ENCODE measurements around the gene RET. TPM values are rescaled to one million over a fixed set of nuclear protein-coding genes. Genes with fewer than 3 reads are reported as not detected.
"Not testable (repeated sequence)": the region's sequence is repeated elsewhere in the genome, so short reads cannot be mapped to it uniquely, and the experiment has no call there.

Gene RET
- total RNA-seq, 2 donors from 2014 or later: 0.29 to 0.67 TPM

DNA sequence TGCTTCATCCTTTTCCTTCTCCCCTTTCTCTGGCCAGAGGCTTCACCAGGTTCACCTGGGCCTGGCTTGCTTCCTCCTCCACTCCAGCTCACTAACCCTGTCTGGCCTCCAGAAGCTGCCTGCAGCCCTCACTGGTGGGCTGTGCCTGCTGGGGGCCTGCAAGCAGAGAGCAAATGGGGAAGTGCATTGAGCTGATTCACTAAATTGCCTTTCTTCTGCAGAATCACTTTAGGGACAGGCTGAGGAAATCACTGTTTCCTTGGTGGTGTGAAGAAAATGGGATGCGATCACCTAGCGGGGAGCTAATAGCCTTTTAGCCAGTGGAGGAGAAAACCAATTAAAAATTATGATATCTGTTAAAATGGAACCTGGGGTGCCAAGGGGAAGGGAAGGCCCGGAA lies 3.0 kb downstream of the RET start:
- Mint-ChIP-seq H3K4me3 (no peak overlapping the region), H3K27me3 (ENCODE audit: low read depth) (peaks cover 37% of the 10 kb centered on the region), H3K4me1 (ENCODE audit: low read depth) (no peaks in the 10 kb centered on the region), H3K36me3 (ENCODE audit: insufficient read depth in 2 of 2) (no peaks in the 10 kb centered on the region), H3K9me3 (no peaks in the 10 kb centered on the region), H3K27ac (no peak overlapping the region)
- ATAC-seq (replicated peaks in 1 of 2): no peak
- DNase-seq: no peak

DNA sequence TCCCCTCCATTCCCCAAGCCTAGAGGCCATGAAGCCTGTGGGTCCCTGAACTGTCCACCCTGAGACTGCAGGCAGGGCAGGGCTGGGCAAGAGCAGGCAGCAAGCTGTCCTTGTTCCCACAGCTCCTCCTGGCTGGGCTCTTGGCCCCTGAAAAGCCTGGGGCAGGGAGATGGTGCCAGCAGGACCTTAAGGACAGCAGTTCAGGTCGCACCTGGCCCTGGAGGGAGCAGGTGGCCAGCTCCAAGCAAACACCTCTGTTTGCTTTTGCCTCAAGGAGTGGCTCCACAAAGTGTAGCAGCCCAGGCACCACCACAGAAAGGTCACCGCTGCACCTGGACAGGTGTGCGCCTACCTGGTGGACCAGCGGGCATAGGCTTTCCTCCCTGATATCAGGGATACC lies 5.2 kb downstream of the RET start:
- ATAC-seq (replicated peaks in 1 of 2) (no peak), DNase-seq (no peak)
- Mint-ChIP-seq H3K4me3 (no peak overlapping the region), H3K27me3 (ENCODE audit: low read depth) (peaks cover 27% of the 10 kb centered on the region), H3K36me3 (ENCODE audit: insufficient read depth in 2 of 2) (no peaks in the 10 kb centered on the region), H3K9me3 (no peaks in the 10 kb centered on the region), H3K4me1 (ENCODE audit: low read depth) (no peaks in the 10 kb centered on the region), H3K27ac (no peak overlapping the region)

DNA sequence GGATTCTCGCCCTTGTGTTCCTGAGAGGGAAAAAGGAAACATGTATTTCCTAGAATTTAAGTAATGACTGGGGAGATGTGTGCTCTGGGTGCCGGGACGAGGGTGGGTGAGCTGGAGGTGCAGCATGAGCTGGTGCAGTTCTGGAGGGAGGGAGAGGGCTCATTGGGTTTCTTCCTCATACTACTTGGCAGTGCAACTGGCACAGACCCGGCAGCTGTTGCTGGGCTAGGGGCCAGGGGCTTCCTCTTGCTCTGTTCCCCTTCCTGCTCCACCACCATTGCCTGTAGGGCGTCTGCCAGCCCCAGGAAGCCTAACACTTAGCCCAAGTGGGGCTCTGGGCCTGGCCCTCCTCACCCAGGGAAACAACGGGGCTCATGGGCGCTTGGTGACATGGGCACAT lies 5.9 kb downstream of the RET start:
- Mint-ChIP-seq H3K27me3 (ENCODE audit: low read depth) (peaks cover 27% of the 10 kb centered on the region), H3K4me1 (ENCODE audit: low read depth) (no peaks in the 10 kb centered on the region), H3K9me3 (no peaks in the 10 kb centered on the region), H3K27ac (no peak overlapping the region), H3K36me3 (ENCODE audit: insufficient read depth in 2 of 2) (no peaks in the 10 kb centered on the region), H3K4me3 (no peak overlapping the region)
- no peak for ATAC-seq (replicated peaks in 1 of 2)
- no peak for DNase-seq

DNA sequence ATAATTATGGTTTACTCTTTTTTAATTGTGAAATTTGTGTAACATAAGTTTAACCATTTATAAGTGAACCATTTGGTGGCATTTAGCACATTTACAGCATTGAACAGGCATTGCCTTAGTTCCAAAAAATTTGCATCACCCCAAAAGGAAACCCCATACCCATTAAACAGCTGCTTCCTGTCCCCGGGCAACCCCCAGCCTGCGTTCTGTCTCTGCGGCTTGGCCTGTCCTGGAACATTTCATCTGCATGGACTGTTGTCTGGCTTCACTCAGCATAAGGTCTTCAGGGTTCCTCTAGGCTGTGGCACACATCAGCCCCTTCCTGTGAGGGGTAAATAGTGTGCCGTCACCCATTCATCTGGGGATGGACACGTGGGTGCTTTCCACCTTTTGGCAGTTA lies 6.9 kb downstream of the RET start:
- Mint-ChIP-seq H3K36me3 (ENCODE audit: insufficient read depth in 2 of 2) (no peaks in the 10 kb centered on the region), H3K4me3 (no peak overlapping the region), H3K4me1 (ENCODE audit: low read depth) (no peaks in the 10 kb centered on the region), H3K27ac (no peak overlapping the region), H3K9me3 (no peaks in the 10 kb centered on the region), H3K27me3 (ENCODE audit: low read depth) (peaks cover 19% of the 10 kb centered on the region)
- ATAC-seq (replicated peaks in 1 of 2) (no peak), DNase-seq (no peak)

DNA sequence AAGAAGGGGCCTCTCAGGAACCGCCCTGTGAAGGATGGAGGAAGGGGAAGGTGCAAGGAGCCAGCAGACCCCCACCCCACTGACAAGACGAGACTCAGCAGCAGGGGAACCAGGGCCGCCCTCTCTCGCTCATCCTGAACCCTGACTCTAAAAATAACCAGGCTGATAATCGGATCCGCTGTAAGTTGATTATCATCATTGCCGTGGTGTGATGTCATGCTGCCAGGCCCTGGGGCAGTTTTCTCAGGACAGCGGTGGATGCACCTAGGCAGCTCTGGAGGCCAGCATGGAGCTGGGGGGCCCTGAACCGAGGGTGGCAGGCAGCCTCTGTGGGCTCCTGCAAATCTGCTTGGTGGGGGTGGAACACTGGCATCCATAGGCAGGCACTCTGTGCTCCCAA lies 7.9 kb downstream of the RET start:
- Mint-ChIP-seq H3K36me3 (ENCODE audit: insufficient read depth in 2 of 2) (no peaks in the 10 kb centered on the region), H3K4me1 (ENCODE audit: low read depth) (no peaks in the 10 kb centered on the region), H3K9me3 (no peaks in the 10 kb centered on the region), H3K4me3 (no peak overlapping the region), H3K27ac (no peak overlapping the region), H3K27me3 (ENCODE audit: low read depth) (peaks cover 8% of the 10 kb centered on the region)
- no peak for ATAC-seq (replicated peaks in 1 of 2)
- no peak for DNase-seq

DNA sequence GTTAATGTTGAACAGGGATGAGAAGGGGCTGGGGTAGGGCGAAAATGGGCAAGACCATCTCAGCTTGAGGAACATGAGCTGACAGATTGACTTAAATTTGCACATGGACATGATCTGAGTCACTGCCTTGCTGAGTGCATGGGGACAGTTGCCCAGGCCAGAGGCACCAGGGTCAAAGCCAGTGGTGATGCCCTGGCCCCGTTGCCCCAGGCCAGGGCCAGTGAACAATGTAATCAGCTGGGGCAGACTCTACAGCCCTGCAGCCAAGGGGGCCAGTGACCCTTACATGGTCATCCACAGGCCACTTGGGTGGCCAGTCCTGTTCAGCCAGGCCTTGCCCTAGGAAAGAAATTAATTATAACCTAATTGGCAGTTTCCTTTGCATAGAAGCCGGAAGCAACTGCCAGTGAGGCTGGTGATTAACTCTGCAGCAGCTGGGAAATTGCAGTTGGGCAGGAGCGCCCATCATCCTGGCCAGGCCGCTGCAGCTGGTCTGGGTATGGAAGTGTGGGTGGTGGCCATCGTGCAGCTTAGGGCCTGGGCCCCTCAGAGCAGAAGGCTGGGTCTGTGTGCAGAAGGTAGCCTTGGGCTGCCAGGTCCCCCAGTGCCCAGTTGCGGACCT lies 9.6 kb downstream of the RET start:
- no peaks in the 10 kb centered on the region for H3K9me3 Mint-ChIP-seq
- peaks cover 12% of the 10 kb centered on the region for H3K27me3 Mint-ChIP-seq (ENCODE audit: low read depth)
- no peak overlapping the region for H3K27ac Mint-ChIP-seq
- DNase-seq (no peak), ATAC-seq (replicated peaks in 1 of 2) (no peak)
- H3K36me3 Mint-ChIP-seq (ENCODE audit: insufficient read depth in 2 of 2): no peaks in the 10 kb centered on the region
- H3K4me1 Mint-ChIP-seq (ENCODE audit: low read depth): no peaks in the 10 kb centered on the region
- no peak overlapping the region for H3K4me3 Mint-ChIP-seq

DNA sequence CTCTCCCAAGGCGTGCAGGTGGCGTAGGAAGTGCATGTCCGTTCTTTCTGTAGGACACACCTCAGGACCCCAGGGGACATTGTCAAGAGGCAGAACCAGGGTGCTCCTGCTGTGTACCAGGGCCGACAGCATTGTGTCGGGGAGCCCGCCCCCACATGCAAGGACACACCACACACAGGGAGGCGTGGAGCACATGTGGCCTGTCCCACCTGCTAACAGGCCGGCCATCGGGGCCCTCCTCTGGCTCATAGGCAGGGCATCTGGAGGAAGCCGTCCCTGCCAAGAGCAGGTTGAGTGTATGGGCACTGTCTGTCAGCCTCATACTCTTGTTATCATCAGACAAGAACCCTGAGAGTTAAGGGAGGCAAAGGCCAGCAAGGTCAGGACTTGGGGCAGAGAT lies 12.7 kb downstream of the RET start:
- Mint-ChIP-seq H3K27me3 (ENCODE audit: low read depth) (peaks cover 20% of the 10 kb centered on the region), H3K4me3 (no peak overlapping the region), H3K4me1 (ENCODE audit: low read depth) (peaks cover 4% of the 10 kb centered on the region), H3K9me3 (no peaks in the 10 kb centered on the region), H3K27ac (no peak overlapping the region), H3K36me3 (ENCODE audit: insufficient read depth in 2 of 2) (no peaks in the 10 kb centered on the region)
- DNase-seq: no peak
- no peak for ATAC-seq (replicated peaks in 1 of 2)

DNA sequence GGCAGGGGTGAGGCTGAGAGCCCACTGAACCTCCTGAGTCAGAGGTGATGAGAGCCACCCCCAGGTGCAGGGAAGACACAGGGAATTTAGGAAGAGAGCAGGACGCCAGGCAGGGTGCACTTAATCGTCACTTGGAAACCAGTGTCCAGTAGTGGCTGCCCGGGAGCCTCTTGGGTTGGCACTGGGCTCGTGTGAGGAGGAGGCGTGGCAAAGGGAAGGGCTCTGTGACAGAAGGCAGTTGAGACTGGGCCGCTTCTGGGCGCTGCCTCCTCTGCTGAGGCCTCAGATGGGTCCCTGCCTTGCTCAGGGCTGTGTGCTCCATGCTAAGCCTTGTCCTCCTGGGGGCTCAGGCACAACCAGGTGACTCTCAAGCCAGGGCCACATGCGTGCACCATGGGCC lies 13.3 kb downstream of the RET start:
- Mint-ChIP-seq H3K9me3 (no peaks in the 10 kb centered on the region), H3K4me1 (ENCODE audit: low read depth) (peaks cover 4% of the 10 kb centered on the region), H3K4me3 (no peak overlapping the region), H3K36me3 (ENCODE audit: insufficient read depth in 2 of 2) (no peaks in the 10 kb centered on the region), H3K27ac (no peak overlapping the region), H3K27me3 (ENCODE audit: low read depth) (peaks cover 19% of the 10 kb centered on the region)
- no peak for ATAC-seq (replicated peaks in 1 of 2)
- DNase-seq: no peak

DNA sequence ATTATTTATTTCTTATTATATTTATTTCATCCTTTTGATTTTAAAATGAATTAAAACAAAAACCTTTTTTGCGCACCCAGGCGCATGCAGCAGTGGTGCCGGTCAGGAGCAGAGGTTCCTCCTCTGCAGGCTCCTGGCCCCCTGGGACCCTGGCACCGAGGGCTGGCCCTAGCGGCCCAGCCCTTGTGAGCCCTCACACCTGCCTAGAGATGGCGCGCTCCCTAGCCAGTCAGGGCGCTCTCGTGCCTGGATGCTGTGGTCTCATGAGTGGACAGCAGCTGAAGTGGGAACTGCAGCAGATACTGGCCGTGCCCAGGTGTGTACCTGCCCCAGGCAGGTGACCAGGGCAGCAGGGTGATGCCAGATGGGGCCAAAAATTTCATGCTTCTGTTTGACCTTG lies 13.8 kb downstream of the RET start:
- Mint-ChIP-seq H3K27ac (no peak overlapping the region), H3K4me1 (ENCODE audit: low read depth) (peaks cover 4% of the 10 kb centered on the region), H3K4me3 (no peak overlapping the region), H3K27me3 (ENCODE audit: low read depth) (peaks cover 19% of the 10 kb centered on the region), H3K36me3 (ENCODE audit: insufficient read depth in 2 of 2) (no peaks in the 10 kb centered on the region), H3K9me3 (no peaks in the 10 kb centered on the region)
- no peak for DNase-seq
- no peak for ATAC-seq (replicated peaks in 1 of 2)

DNA sequence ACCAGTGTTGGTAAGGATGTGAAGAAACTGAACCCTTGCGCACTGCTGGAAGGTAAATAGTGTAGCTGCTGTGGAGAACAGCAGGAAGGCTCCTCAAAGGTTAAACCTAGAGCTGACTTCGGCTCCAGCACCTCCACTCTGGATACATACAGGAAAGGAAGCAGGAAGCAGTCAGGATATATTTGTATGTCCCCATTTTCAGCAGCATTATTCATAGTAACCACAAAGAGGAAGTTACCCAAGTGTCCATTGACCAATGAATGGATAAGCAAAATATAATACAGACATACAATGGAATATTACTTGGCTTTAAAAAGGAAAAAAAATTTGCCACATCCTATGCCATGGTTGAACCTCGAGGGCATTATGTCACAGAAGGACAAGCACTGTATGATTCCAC lies 15.0 kb downstream of the RET start:
- Mint-ChIP-seq H3K9me3 (no peaks in the 10 kb centered on the region), H3K27me3 (ENCODE audit: low read depth) (peaks cover 19% of the 10 kb centered on the region), H3K27ac (no peak overlapping the region), H3K4me1 (ENCODE audit: low read depth) (peaks cover 4% of the 10 kb centered on the region), H3K4me3 (no peak overlapping the region), H3K36me3 (ENCODE audit: insufficient read depth in 2 of 2) (no peaks in the 10 kb centered on the region)
- ATAC-seq (replicated peaks in 1 of 2) (no peak), DNase-seq (no peak)

DNA sequence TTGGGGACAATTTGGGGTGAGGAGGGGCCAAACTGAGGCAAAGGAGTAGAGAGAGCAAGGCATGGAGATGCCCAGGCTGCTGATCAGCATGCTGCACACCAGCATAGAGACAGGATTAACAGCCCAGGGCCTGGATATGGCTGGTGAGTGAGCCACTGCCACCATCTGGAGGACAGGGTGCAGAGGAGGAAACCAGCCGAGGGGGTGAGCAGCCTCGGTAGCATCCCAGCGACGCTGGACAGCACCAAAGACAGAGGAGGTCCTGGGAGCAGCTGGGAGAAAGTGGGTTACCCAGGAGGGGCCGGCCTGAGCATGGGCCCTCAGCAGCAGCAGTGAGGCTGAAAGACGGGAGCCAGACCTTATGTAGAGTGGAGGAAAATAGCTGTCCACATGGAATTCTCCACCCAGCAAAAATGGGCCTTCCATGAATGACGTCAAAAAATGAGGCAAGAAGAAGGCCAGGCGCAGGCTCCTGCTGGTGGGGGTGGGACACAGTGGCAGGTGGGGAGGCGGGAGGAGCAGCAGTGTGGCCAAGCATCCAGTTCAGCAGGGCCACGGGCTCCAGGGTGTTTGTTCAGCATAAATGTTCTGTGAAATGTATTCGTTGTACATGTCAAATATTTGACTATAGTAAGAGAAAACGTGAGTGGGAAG lies 16.7 kb downstream of the RET start:
- H3K27ac Mint-ChIP-seq: no peak overlapping the region
- H3K27me3 Mint-ChIP-seq (ENCODE audit: low read depth): peaks cover 19% of the 10 kb centered on the region
- DNase-seq: no peak
- peak in 1 of 2 donors; percentile 50 for ATAC-seq (replicated peaks in 1 of 2)
- H3K4me1 Mint-ChIP-seq (ENCODE audit: low read depth): peaks cover 4% of the 10 kb centered on the region
- H3K4me3 Mint-ChIP-seq: no peak overlapping the region
- no peaks in the 10 kb centered on the region for H3K9me3 Mint-ChIP-seq
- no peaks in the 10 kb centered on the region for H3K36me3 Mint-ChIP-seq (ENCODE audit: insufficient read depth in 2 of 2)

DNA sequence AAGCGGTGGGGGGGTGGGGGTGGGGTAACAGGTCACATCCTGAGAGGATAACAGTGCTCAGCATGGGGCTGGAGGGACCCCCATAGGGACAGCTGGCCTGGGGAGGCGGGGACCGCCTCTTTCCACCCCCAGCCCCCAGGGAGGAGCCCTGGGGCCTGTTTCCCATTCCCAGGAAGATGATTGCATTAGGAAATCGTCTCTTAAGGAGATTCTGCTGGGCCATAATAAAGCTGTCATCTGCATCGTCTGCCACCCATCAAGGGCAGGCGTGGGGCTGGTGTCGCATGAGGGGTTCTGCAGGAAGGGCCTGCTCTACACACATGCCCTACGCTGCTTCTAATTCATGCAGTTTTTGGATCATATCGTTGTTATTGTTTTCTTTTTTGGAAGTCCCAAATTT lies 17.2 kb downstream of the RET start:
- ATAC-seq (replicated peaks in 1 of 2) (no peak), DNase-seq (no peak)
- H3K4me1 Mint-ChIP-seq (ENCODE audit: low read depth): peaks cover 4% of the 10 kb centered on the region
- no peak overlapping the region for H3K27ac Mint-ChIP-seq
- H3K4me3 Mint-ChIP-seq: no peak overlapping the region
- H3K36me3 Mint-ChIP-seq (ENCODE audit: insufficient read depth in 2 of 2): no peaks in the 10 kb centered on the region
- H3K9me3 Mint-ChIP-seq: no peaks in the 10 kb centered on the region
- H3K27me3 Mint-ChIP-seq (ENCODE audit: low read depth): peaks cover 19% of the 10 kb centered on the region

DNA sequence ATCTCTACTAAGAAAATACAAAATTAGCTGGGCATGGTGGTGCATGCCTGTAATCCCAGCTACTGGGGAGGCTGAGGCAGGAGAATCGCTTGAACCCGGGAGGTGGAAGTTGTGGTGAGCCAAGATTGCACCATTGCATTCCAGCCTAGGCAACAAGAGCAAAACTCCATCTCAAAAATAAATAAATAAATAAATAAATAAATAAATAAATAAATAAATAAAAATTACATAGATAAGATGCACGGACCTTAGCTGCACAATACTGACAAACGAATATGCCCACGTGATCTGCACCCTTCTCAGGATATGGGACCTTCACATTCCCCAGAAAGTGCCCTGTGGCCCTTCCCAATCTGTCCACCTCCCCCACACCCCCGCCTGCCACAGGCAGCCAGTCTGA lies 22.5 kb downstream of the RET start:
- H3K9me3 Mint-ChIP-seq; H3K27ac Mint-ChIP-seq; ATAC-seq (replicated peaks in 1 of 2); H3K4me3 Mint-ChIP-seq; DNase-seq; H3K36me3 Mint-ChIP-seq (ENCODE audit: insufficient read depth in 2 of 2); H3K4me1 Mint-ChIP-seq (ENCODE audit: low read depth): not testable (repeated sequence)
- peaks cover 31% of the 10 kb centered on the region for H3K27me3 Mint-ChIP-seq (ENCODE audit: low read depth)

DNA sequence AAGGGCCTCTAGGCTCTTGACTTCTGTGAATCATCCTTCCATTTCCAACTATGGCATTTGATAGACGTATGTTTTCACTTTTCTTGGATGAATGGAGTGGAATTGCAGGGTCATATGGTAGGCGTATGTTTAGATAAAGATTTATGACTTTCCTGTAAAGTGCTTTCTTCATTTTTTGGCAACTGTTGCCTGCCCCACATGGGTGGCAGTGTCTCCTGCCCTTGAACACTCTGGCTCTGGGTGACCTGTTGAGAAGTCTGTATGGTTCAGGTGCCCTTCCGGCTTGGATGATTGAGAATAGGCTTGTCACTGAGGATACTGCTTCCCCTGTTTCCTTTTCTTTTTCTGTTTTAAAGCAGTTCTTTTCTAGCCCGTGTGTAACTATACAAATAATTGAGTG lies 23.1 kb downstream of the RET start:
- no peaks in the 10 kb centered on the region for H3K9me3 Mint-ChIP-seq
- H3K4me1 Mint-ChIP-seq (ENCODE audit: low read depth): peaks cover under 1% of the 10 kb centered on the region
- no peak overlapping the region for H3K4me3 Mint-ChIP-seq
- no peak for ATAC-seq (replicated peaks in 1 of 2)
- H3K27me3 Mint-ChIP-seq (ENCODE audit: low read depth): peaks cover 31% of the 10 kb centered on the region
- H3K27ac Mint-ChIP-seq: no peak overlapping the region
- no peak for DNase-seq
- H3K36me3 Mint-ChIP-seq (ENCODE audit: insufficient read depth in 2 of 2): no peaks in the 10 kb centered on the region
